Endothelial cell (in vitro differentiated cells): ENCODE results near the gene CDKL5. TPM values are rescaled to one million over a fixed set of nuclear protein-coding genes. Genes with fewer than 3 reads are reported as not detected.

Source experiments
- DNase-seq: peaks from one replicate; pipeline ENCODE4 v3.0.0; 2021; ENCODE audit warnings: low spot score
- H3K27ac Mint-ChIP-seq: one replicate; pipeline ENCODE4 v1.8.0; 2021; ENCODE audit warnings: mixed read lengths, inconsistent platforms; ENCODE audit not compliant: unreplicated experiment
- H3K27me3 Mint-ChIP-seq: one replicate; pipeline ENCODE4 v1.8.0; 2021; ENCODE audit warnings: mild to moderate bottlenecking, moderate library complexity, mixed read lengths, inconsistent platforms; ENCODE audit not compliant: unreplicated experiment
- H3K36me3 Mint-ChIP-seq: one replicate; pipeline ENCODE4 v1.8.0; 2021; ENCODE audit warnings: mild to moderate bottlenecking, low read depth, mixed read lengths, inconsistent platforms; ENCODE audit not compliant: unreplicated experiment
- H3K4me1 Mint-ChIP-seq: one replicate; pipeline ENCODE4 v1.8.0; 2021; ENCODE audit warnings: mild to moderate bottlenecking, mixed read lengths, inconsistent platforms; ENCODE audit not compliant: unreplicated experiment
- H3K4me3 Mint-ChIP-seq: one replicate; pipeline ENCODE4 v1.8.0; 2021; ENCODE audit warnings: mild to moderate bottlenecking, mixed read lengths, inconsistent platforms; ENCODE audit not compliant: unreplicated experiment
- H3K9me3 Mint-ChIP-seq: one replicate; pipeline ENCODE4 v1.8.0; 2021; ENCODE audit warnings: mixed read lengths, inconsistent platforms; ENCODE audit not compliant: unreplicated experiment
- CTCF ChIP-seq: fragments of 200-600 bp; sonication (generic); IDR thresholded peaks from one replicate; pipeline ENCODE4 v1.5.0; 2021; ENCODE audit warnings: antibody characterized with exemption; ENCODE audit not compliant: unreplicated experiment
- total RNA-seq: library from RNA; stranded (reverse); fragmentation: NEBNext Ultra II Directional; extraction: Animal tissue kit (Norgen Biotek cat#: 25700); gene quantifications from one replicate; pipeline ENCODE4 v1.2.1, GENCODE V29; 2021; ENCODE audit not compliant: unreplicated experiment

Gene CDKL5
- total RNA-seq, 1 donor from 2014 or later, result 10.6 TPM

- H3K9me3 Mint-ChIP-seq, result no peaks in the 10 kb centered on the region
- no peak overlapping the region for H3K4me3 Mint-ChIP-seq
- peaks cover 6% of the 10 kb centered on the region for H3K4me1 Mint-ChIP-seq
- no peaks in the 10 kb centered on the region for H3K36me3 Mint-ChIP-seq
- no peak overlapping the region for H3K27ac Mint-ChIP-seq
- no peak for TF ChIP-seq CTCF
- DNase-seq, result no peak
- H3K27me3 Mint-ChIP-seq, result no peaks in the 10 kb centered on the region
Observed at GRCh38 chrX:18638398-18638797, 213.0 kb downstream of the CDKL5 start.

GRCh38 chrX:18639280-18639679 lies 213.9 kb downstream of the CDKL5 start:
- no peak overlapping the region for H3K27ac Mint-ChIP-seq
- TF ChIP-seq CTCF, result no peak
- H3K27me3 Mint-ChIP-seq, result no peaks in the 10 kb centered on the region
- H3K4me3 Mint-ChIP-seq, result no peak overlapping the region
- no peaks in the 10 kb centered on the region for H3K9me3 Mint-ChIP-seq
- DNase-seq, result no peak
- no peaks in the 10 kb centered on the region for H3K36me3 Mint-ChIP-seq
- no peaks in the 10 kb centered on the region for H3K4me1 Mint-ChIP-seq

- Mint-ChIP-seq H3K36me3 (no peaks in the 10 kb centered on the region), H3K4me1 (no peaks in the 10 kb centered on the region), H3K27ac (no peak overlapping the region), H3K4me3 (no peak overlapping the region), H3K27me3 (peaks cover 2% of the 10 kb centered on the region), H3K9me3 (no peaks in the 10 kb centered on the region)
- DNase-seq, result no peak
- TF ChIP-seq CTCF, result no peak
Observed at GRCh38 chrX:18640686-18641085, 215.3 kb downstream of the CDKL5 start.

GRCh38 chrX:18643243-18643642 lies 217.8 kb downstream of the CDKL5 start:
- H3K36me3 Mint-ChIP-seq, result no peaks in the 10 kb centered on the region
- DNase-seq, result no peak
- H3K9me3 Mint-ChIP-seq, result no peaks in the 10 kb centered on the region
- peaks cover 2% of the 10 kb centered on the region for H3K27me3 Mint-ChIP-seq
- no peak for TF ChIP-seq CTCF
- H3K4me3 Mint-ChIP-seq, result no peak overlapping the region
- no peak overlapping the region for H3K27ac Mint-ChIP-seq
- H3K4me1 Mint-ChIP-seq, result no peaks in the 10 kb centered on the region

GRCh38 chrX:18643853-18644252 lies 218.4 kb downstream of the CDKL5 start:
- Mint-ChIP-seq H3K9me3 (no peaks in the 10 kb centered on the region), H3K27me3 (peaks cover 2% of the 10 kb centered on the region), H3K4me3 (no peak overlapping the region), H3K36me3 (no peaks in the 10 kb centered on the region), H3K4me1 (no peaks in the 10 kb centered on the region), H3K27ac (no peak overlapping the region)
- no peak for DNase-seq
- TF ChIP-seq CTCF, result no peak
